GM12878 (cell line): Measurements from ENCODE around the gene PRCC. TPM values are rescaled to one million over a fixed set of nuclear protein-coding genes. Genes with fewer than 3 reads are reported as not detected.

Experiments used
- EED ChIP-seq: sonication (generic); IDR thresholded peaks from 2 replicates; pipeline ENCODE4 v1.6.1; 2016; ENCODE audit warnings: antibody characterized with exemption, low read depth
- EP300 ChIP-seq, 2 experiments: fragments of 150-350 bp in 1 of 2; IDR thresholded peaks; 2 replicates each; pipeline ENCODE4 v1.6.1; 2011 to 2012; ENCODE audit warnings: low read depth in 2 of 2, low read length in 2 of 2, borderline replicate concordance in 1 of 2, improper control_type of control experiment in 1 of 2, inconsistent platforms in 1 of 2; ENCODE audit not compliant: control insufficient read depth in 1 of 2
- ESRRA ChIP-seq: IDR thresholded peaks from 2 replicates; pipeline ENCODE4 v1.6.1; 2012; ENCODE audit warnings: mild to moderate bottlenecking, low read length, improper control_type of control experiment
- HDAC2 ChIP-seq: fragments of 200-600 bp; sonication (generic); IDR thresholded peaks from 2 replicates; pipeline ENCODE4 v1.6.1; 2017
- NBN ChIP-seq: fragments of 450-650 bp; IDR thresholded peaks from 2 replicates; pipeline ENCODE4 v1.6.1; 2016
- PML ChIP-seq: IDR thresholded peaks from 2 replicates; pipeline ENCODE4 v1.6.1; 2012; ENCODE audit warnings: low read length, inconsistent platforms
- RUNX3 ChIP-seq: IDR thresholded peaks from 2 replicates; pipeline ENCODE4 v1.6.1; 2012; ENCODE audit warnings: low read length, inconsistent platforms
- TCF7 ChIP-seq: IDR thresholded peaks from 2 replicates; pipeline ENCODE4 v1.6.1; 2014; ENCODE audit warnings: antibody characterized with exemption, borderline replicate concordance
- YBX1 ChIP-seq: fragments of 450-650 bp; IDR thresholded peaks from 2 replicates; pipeline ENCODE4 v1.6.1; 2016; ENCODE audit warnings: antibody characterized with exemption
- ZNF384 ChIP-seq: IDR thresholded peaks from 2 replicates; pipeline ENCODE4 v1.6.1; 2012; ENCODE audit warnings: low read depth, mild to moderate bottlenecking, low read length, improper control_type of control experiment, borderline replicate concordance
- polyA plus RNA-seq, 11 experiments: library from polyadenylated mRNA; depleted of rRNA in 4 of 11; unstranded in 6 of 11; stranded (reverse) in 5 of 11; fragments of >200 nt; fragmentation: Nextera tagmentation in 4 of 11; fragmentation: Illumina TruSeq in 1 of 11; extraction: Ambion mirVana in 4 of 11; extraction: Trizol in 1 of 11; gene quantifications; 1 replicate in 1 of 11; 2 replicates in 10 of 11; pipeline versions ENCODE4 v1.2.1 to v1.2.3, GENCODE V29; 2011 to 2016; ENCODE audit warnings: inconsistent platforms in 2 of 11, missing spikeins in 2 of 11, low read depth in 1 of 11
- total RNA-seq, 4 experiments: library from RNA; depleted of rRNA in 3 of 4; stranded (reverse); fragments of >200 nt in 3 of 4; fragmentation: Illumina TruSeq in 1 of 4; extraction: Trizol in 1 of 4; gene quantifications; 2 replicates each; pipeline versions ENCODE4 v1.2.1 to v1.2.3, GENCODE V29; 2013 to 2021
- TF ChIP-seq, protein P1 (sequence below): fragments of 450-650 bp; IDR thresholded peaks from 2 replicates; pipeline ENCODE4 v1.6.1; 2017; ENCODE audit warnings: mild to moderate bottlenecking, moderate library complexity
- TF ChIP-seq, protein P2 (sequence below): IDR thresholded peaks from 2 replicates; pipeline ENCODE4 v1.6.1; 2012; ENCODE audit warnings: low read depth, low read length, improper control_type of control experiment
- TF ChIP-seq, protein P3 (sequence below): fragments of 450-650 bp; IDR thresholded peaks from 2 replicates; pipeline ENCODE4 v1.6.1; 2016; ENCODE audit warnings: mild to moderate bottlenecking
- TF ChIP-seq, protein P4 (sequence below): IDR thresholded peaks from 2 replicates; pipeline ENCODE4 v1.6.1; 2011; ENCODE audit warnings: low read depth, low read length, improper control_type of control experiment, borderline replicate concordance
- TF ChIP-seq, protein P5 (sequence below): IDR thresholded peaks from 2 replicates; pipeline ENCODE4 v1.6.1; 2012; ENCODE audit warnings: low read depth, low read length, improper control_type of control experiment
- TF ChIP-seq, protein P6 (sequence below): fragments of 450-650 bp; IDR thresholded peaks from 2 replicates; pipeline ENCODE4 v1.6.1; 2016; ENCODE audit warnings: mild to moderate bottlenecking, moderate library complexity, borderline replicate concordance

Gene PRCC
- total and polyA plus RNA-seq, 10 of the 15 experiments (the other 5 are each of a cell fraction or from before 2014, with no cell fraction given), result 23.8 to 132 (median 63.1) TPM

DNA sequence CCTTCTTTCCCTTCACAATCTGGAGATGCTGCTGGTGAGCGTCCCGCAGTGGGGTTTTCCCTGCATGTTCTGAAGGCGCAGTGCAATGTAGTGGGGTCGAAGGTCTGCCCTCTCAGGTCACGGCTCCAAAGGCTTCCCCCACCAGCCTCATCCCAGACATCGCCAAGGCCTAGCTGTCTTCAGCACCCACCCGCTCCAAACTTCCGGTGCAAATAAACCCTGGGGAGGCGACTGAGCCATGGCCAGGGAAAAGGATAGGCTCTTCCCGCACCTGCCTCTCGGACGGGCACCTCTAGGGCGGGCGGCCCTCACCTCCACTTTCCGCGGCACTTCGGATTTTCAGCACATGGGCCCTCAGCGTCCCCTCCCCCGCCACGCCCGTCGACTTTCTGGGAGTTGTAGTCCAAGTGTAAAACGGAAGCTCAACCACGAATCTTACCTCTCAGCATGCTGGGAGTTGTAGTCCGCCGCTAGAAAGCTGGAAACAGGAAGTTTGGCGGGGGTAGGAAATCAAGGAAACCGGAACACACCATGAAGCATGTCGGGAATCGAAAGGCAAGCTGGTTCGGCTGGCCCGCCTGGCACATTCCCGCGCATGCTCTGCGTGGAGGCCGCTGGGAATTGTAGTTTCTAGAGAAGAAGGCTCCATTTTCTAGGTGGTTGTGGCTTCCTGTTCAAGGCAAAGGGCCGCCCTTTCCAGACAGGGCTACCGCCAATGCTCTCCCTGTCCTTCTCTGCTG is 26.4 kb upstream of the PRCC start, which contains the start of gene MRPL24 (continued):
- TF ChIP-seq, protein P1, sequence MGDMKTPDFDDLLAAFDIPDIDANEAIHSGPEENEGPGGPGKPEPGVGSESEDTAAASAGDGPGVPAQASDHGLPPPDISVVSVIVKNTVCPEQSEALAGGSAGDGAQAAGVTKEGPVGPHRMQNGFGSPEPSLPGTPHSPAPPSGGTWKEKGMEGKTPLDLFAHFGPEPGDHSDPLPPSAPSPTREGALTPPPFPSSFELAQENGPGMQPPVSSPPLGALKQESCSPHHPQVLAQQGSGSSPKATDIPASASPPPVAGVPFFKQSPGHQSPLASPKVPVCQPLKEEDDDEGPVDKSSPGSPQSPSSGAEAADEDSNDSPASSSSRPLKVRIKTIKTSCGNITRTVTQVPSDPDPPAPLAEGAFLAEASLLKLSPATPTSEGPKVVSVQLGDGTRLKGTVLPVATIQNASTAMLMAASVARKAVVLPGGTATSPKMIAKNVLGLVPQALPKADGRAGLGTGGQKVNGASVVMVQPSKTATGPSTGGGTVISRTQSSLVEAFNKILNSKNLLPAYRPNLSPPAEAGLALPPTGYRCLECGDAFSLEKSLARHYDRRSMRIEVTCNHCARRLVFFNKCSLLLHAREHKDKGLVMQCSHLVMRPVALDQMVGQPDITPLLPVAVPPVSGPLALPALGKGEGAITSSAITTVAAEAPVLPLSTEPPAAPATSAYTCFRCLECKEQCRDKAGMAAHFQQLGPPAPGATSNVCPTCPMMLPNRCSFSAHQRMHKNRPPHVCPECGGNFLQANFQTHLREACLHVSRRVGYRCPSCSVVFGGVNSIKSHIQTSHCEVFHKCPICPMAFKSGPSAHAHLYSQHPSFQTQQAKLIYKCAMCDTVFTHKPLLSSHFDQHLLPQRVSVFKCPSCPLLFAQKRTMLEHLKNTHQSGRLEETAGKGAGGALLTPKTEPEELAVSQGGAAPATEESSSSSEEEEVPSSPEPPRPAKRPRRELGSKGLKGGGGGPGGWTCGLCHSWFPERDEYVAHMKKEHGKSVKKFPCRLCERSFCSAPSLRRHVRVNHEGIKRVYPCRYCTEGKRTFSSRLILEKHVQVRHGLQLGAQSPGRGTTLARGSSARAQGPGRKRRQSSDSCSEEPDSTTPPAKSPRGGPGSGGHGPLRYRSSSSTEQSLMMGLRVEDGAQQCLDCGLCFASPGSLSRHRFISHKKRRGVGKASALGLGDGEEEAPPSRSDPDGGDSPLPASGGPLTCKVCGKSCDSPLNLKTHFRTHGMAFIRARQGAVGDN, result no peak
- TF ChIP-seq NBN, result no peak
- TF ChIP-seq, protein P2, sequence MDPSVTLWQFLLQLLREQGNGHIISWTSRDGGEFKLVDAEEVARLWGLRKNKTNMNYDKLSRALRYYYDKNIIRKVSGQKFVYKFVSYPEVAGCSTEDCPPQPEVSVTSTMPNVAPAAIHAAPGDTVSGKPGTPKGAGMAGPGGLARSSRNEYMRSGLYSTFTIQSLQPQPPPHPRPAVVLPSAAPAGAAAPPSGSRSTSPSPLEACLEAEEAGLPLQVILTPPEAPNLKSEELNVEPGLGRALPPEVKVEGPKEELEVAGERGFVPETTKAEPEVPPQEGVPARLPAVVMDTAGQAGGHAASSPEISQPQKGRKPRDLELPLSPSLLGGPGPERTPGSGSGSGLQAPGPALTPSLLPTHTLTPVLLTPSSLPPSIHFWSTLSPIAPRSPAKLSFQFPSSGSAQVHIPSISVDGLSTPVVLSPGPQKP, result peak; percentile 97
- TF ChIP-seq, protein P3, sequence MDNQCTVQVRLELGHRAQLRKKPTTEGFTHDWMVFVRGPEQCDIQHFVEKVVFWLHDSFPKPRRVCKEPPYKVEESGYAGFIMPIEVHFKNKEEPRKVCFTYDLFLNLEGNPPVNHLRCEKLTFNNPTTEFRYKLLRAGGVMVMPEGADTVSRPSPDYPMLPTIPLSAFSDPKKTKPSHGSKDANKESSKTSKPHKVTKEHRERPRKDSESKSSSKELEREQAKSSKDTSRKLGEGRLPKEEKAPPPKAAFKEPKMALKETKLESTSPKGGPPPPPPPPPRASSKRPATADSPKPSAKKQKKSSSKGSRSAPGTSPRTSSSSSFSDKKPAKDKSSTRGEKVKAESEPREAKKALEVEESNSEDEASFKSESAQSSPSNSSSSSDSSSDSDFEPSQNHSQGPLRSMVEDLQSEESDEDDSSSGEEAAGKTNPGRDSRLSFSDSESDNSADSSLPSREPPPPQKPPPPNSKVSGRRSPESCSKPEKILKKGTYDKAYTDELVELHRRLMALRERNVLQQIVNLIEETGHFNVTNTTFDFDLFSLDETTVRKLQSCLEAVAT, result peak; percentile 94
- TF ChIP-seq ZNF384, result no peak
- TF ChIP-seq TCF7, result peak; percentile 19; the same call in 1 of the 2 replicates
- TF ChIP-seq, protein P4, sequence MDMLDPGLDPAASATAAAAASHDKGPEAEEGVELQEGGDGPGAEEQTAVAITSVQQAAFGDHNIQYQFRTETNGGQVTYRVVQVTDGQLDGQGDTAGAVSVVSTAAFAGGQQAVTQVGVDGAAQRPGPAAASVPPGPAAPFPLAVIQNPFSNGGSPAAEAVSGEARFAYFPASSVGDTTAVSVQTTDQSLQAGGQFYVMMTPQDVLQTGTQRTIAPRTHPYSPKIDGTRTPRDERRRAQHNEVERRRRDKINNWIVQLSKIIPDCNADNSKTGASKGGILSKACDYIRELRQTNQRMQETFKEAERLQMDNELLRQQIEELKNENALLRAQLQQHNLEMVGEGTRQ, result no peak
- TF ChIP-seq ESRRA, result peak; percentile 87; the same call in 1 of the 2 replicates
- TF ChIP-seq EED, result peak; percentile 50; the same call in 1 of the 2 replicates
- no peak; a peak in 2 of 4 replicates for TF ChIP-seq EP300 (IDR thresholded peaks at IDR 0.05; ENCODE audit: borderline replicate concordance in 1 of 2, control insufficient read depth in 1 of 2, low read depth in 2 of 2, low read length in 2 of 2)
- TF ChIP-seq, protein P5, sequence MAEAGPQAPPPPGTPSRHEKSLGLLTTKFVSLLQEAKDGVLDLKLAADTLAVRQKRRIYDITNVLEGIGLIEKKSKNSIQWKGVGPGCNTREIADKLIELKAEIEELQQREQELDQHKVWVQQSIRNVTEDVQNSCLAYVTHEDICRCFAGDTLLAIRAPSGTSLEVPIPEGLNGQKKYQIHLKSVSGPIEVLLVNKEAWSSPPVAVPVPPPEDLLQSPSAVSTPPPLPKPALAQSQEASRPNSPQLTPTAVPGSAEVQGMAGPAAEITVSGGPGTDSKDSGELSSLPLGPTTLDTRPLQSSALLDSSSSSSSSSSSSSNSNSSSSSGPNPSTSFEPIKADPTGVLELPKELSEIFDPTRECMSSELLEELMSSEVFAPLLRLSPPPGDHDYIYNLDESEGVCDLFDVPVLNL, result no peak; the same call in 1 of the 2 replicates
- no peak for TF ChIP-seq YBX1
- TF ChIP-seq RUNX3, result no peak
- no peak for TF ChIP-seq PML
- TF ChIP-seq, protein P6, sequence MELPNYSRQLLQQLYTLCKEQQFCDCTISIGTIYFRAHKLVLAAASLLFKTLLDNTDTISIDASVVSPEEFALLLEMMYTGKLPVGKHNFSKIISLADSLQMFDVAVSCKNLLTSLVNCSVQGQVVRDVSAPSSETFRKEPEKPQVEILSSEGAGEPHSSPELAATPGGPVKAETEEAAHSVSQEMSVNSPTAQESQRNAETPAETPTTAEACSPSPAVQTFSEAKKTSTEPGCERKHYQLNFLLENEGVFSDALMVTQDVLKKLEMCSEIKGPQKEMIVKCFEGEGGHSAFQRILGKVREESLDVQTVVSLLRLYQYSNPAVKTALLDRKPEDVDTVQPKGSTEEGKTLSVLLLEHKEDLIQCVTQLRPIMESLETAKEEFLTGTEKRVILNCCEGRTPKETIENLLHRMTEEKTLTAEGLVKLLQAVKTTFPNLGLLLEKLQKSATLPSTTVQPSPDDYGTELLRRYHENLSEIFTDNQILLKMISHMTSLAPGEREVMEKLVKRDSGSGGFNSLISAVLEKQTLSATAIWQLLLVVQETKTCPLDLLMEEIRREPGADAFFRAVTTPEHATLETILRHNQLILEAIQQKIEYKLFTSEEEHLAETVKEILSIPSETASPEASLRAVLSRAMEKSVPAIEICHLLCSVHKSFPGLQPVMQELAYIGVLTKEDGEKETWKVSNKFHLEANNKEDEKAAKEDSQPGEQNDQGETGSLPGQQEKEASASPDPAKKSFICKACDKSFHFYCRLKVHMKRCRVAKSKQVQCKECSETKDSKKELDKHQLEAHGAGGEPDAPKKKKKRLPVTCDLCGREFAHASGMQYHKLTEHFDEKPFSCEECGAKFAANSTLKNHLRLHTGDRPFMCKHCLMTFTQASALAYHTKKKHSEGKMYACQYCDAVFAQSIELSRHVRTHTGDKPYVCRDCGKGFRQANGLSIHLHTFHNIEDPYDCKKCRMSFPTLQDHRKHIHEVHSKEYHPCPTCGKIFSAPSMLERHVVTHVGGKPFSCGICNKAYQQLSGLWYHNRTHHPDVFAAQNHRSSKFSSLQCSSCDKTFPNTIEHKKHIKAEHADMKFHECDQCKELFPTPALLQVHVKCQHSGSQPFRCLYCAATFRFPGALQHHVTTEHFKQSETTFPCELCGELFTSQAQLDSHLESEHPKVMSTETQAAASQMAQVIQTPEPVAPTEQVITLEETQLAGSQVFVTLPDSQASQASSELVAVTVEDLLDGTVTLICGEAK, result peak; percentile 98
- no peak for TF ChIP-seq HDAC2
